Sigmoid colon (tissue), 4 donors: ENCODE data around the gene EIF1.

Source experiments
- EP300 ChIP-seq, 4 donors: sonication (generic); formaldehyde crosslinking; IDR thresholded peaks; one replicate each; pipeline ENCODE4 v1.6.1; 2017; ENCODE audit warnings: antibody characterized with exemption in 4 of 4
- POLR2A ChIP-seq, 2 donors: fragments of 450-650 bp; IDR thresholded peaks; one replicate each; pipeline ENCODE4 v1.6.1; 2016; ENCODE audit warnings: antibody characterized with exemption in 2 of 2, mild to moderate bottlenecking in 2 of 2, moderate library complexity in 2 of 2
- TF ChIP-seq, protein P1 (sequence below), 4 experiments: fragments of 450-650 bp in 3 of 4; fragments of 200-600 bp in 1 of 4; IDR thresholded peaks; one replicate each; pipeline ENCODE4 v1.5.1; 2016 to 2019; ENCODE audit warnings: antibody characterized with exemption in 4 of 4, mild to moderate bottlenecking in 3 of 4, moderate library complexity in 2 of 4

GRCh38 chr17:41676058-41676419, 12.6 kb upstream of the EIF1 start:
- TF ChIP-seq, protein P1, sequence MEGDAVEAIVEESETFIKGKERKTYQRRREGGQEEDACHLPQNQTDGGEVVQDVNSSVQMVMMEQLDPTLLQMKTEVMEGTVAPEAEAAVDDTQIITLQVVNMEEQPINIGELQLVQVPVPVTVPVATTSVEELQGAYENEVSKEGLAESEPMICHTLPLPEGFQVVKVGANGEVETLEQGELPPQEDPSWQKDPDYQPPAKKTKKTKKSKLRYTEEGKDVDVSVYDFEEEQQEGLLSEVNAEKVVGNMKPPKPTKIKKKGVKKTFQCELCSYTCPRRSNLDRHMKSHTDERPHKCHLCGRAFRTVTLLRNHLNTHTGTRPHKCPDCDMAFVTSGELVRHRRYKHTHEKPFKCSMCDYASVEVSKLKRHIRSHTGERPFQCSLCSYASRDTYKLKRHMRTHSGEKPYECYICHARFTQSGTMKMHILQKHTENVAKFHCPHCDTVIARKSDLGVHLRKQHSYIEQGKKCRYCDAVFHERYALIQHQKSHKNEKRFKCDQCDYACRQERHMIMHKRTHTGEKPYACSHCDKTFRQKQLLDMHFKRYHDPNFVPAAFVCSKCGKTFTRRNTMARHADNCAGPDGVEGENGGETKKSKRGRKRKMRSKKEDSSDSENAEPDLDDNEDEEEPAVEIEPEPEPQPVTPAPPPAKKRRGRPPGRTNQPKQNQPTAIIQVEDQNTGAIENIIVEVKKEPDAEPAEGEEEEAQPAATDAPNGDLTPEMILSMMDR (IDR thresholded peaks at IDR 0.05), result no peak
- TF ChIP-seq POLR2A (IDR thresholded peaks at IDR 0.05), result no peak
- TF ChIP-seq EP300 (IDR thresholded peaks at IDR 0.05), result no peak
